HEK293 (cell line): ENCODE data around the gene IFNL2.

Source experiments
- CTCF ChIA-PET: fragments of 350-600 bp; formaldehyde crosslinking; extraction: SDS; loops from one replicate; lab custom pipeline; 2021; ENCODE audit warnings: antibody characterized with exemption; lab: Yijun Ruan, JAX
- POLR2A ChIA-PET: fragments of 300-600 bp; formaldehyde crosslinking; extraction: SDS; loops from one replicate; lab custom pipeline; 2020; ENCODE audit warnings: antibody characterized with exemption, inconsistent platforms; lab: Yijun Ruan, JAX
- H3K27ac ChIP-seq: fragments of 200-500 bp; sonication (Bioruptor generic); 2 replicates; pipeline ENCODE4 v1.5.1; 2014; ENCODE audit warnings: low read depth, low read length, control low read depth, inconsistent platforms; ENCODE audit errors: extremely low read depth
- H3K36me3 ChIP-seq, 2 experiments: fragments of 200-500 bp in 1 of 2; sonication (Bioruptor generic) in 1 of 2; 1 replicate in 1 of 2; 2 replicates in 1 of 2; pipeline ENCODE4 v1.5.1; 2014 to 2017; ENCODE audit warnings: inconsistent platforms in 2 of 2, low read length in 2 of 2; ENCODE audit not compliant: control insufficient read depth in 2 of 2, insufficient read depth in 1 of 2
- H3K4me1 ChIP-seq: fragments of 200-500 bp; sonication (Bioruptor generic); 2 replicates; pipeline ENCODE4 v1.5.1; 2014; ENCODE audit warnings: mild to moderate bottlenecking, low read length, inconsistent platforms; ENCODE audit not compliant: control insufficient read depth, insufficient read depth
- H3K4me3 ChIP-seq: 2 replicates; pipeline ENCODE4 v1.5.1; 2011; ENCODE audit warnings: low read depth, mild to moderate bottlenecking, control low read depth, low read length, moderate library complexity
- H3K9me3 ChIP-seq: fragments of 200-500 bp; sonication (Bioruptor generic); 2 replicates; pipeline ENCODE4 v1.5.1; 2014; ENCODE audit warnings: low read depth, low read length, inconsistent platforms; ENCODE audit not compliant: control insufficient read depth, insufficient read depth
- BCL11A ChIP-seq: fragments of 450-650 bp; formaldehyde crosslinking; IDR thresholded peaks from 2 replicates; pipeline ENCODE4 v1.5.1; 2016; ENCODE audit warnings: low read depth, missing biosample characterization, missing genetic modification characterization
- KLF1 ChIP-seq: fragments of 450-650 bp; formaldehyde crosslinking; IDR thresholded peaks from 2 replicates; pipeline ENCODE4 v1.5.1; 2016; ENCODE audit warnings: missing biosample characterization, missing genetic modification characterization
- MEIS1 ChIP-seq: sonication (generic); formaldehyde crosslinking; IDR thresholded peaks from 2 replicates; pipeline ENCODE4 v1.8.1; 2022; ENCODE audit warnings: missing genetic modification reagents, mild to moderate bottlenecking, borderline replicate concordance
- SP7 ChIP-seq: fragments of 450-650 bp; formaldehyde crosslinking; IDR thresholded peaks from 2 replicates; pipeline ENCODE4 v1.5.1; 2016; ENCODE audit warnings: missing biosample characterization, missing genetic modification characterization
- ZFHX2 ChIP-seq: fragments of 450-650 bp; formaldehyde crosslinking; conservative IDR thresholded peaks from 2 replicates; pipeline ENCODE4 v1.5.1; 2016; ENCODE audit warnings: missing biosample characterization, missing genetic modification characterization
- ZNF202 ChIP-seq: fragments of 450-650 bp; formaldehyde crosslinking; IDR thresholded peaks from 2 replicates; pipeline ENCODE4 v1.5.1; 2016; ENCODE audit warnings: missing biosample characterization, missing genetic modification characterization, borderline replicate concordance
- ZNF214 ChIP-seq: fragments of 450-650 bp; formaldehyde crosslinking; IDR thresholded peaks from 2 replicates; pipeline ENCODE4 v1.5.1; 2017; ENCODE audit warnings: missing biosample characterization, mild to moderate bottlenecking, missing genetic modification characterization, borderline replicate concordance
- ZNF324 ChIP-seq: fragments of 450-650 bp; formaldehyde crosslinking; IDR thresholded peaks from 2 replicates; pipeline ENCODE4 v1.5.1; 2016; ENCODE audit warnings: missing biosample characterization, missing genetic modification characterization
- ZNF514 ChIP-seq: fragments of 450-650 bp; formaldehyde crosslinking; IDR thresholded peaks from 2 replicates; pipeline ENCODE4 v1.5.1; 2016; ENCODE audit warnings: missing biosample characterization, missing genetic modification characterization
- ZNF529 ChIP-seq: fragments of 450-650 bp; formaldehyde crosslinking; IDR thresholded peaks from 2 replicates; pipeline ENCODE4 v1.5.1; 2017; ENCODE audit warnings: missing genetic modification characterization, missing biosample characterization; ENCODE audit not compliant: insufficient replicate concordance
- ZNF530 ChIP-seq: fragments of 450-650 bp; formaldehyde crosslinking; IDR thresholded peaks from 2 replicates; pipeline ENCODE4 v1.5.1; 2016; ENCODE audit warnings: low read depth, missing biosample characterization, missing genetic modification characterization
- ZNF555 ChIP-seq: fragments of 450-650 bp; formaldehyde crosslinking; conservative IDR thresholded peaks from 2 replicates; pipeline ENCODE4 v1.5.1; 2017; ENCODE audit warnings: missing biosample characterization, mild to moderate bottlenecking, missing genetic modification characterization, inconsistent platforms
- ZNF560 ChIP-seq: fragments of 450-650 bp; formaldehyde crosslinking; IDR thresholded peaks from 2 replicates; pipeline ENCODE4 v1.5.1; 2017; ENCODE audit warnings: missing biosample characterization, missing genetic modification characterization, borderline replicate concordance
- ZNF776 ChIP-seq: fragments of 450-650 bp; formaldehyde crosslinking; IDR thresholded peaks from 2 replicates; pipeline ENCODE4 v1.5.0; 2017; ENCODE audit warnings: missing biosample characterization, missing genetic modification characterization, borderline replicate concordance
- ZNF785 ChIP-seq: fragments of 450-650 bp; formaldehyde crosslinking; IDR thresholded peaks from 2 replicates; pipeline ENCODE4 v1.5.1; 2016; ENCODE audit warnings: missing biosample characterization, missing genetic modification characterization
- TF ChIP-seq, protein P1 (sequence below): fragments of 450-650 bp; formaldehyde crosslinking; conservative IDR thresholded peaks from 2 replicates; pipeline ENCODE4 v1.5.1; 2016; ENCODE audit warnings: low read depth, missing biosample characterization, missing genetic modification characterization
- TF ChIP-seq, protein P2 (sequence below): IDR thresholded peaks from 2 replicates; pipeline ENCODE4 v1.6.1; 2011; ENCODE audit warnings: mild to moderate bottlenecking, low read depth, low read length, borderline replicate concordance

The IFNL2 gene

DNA sequence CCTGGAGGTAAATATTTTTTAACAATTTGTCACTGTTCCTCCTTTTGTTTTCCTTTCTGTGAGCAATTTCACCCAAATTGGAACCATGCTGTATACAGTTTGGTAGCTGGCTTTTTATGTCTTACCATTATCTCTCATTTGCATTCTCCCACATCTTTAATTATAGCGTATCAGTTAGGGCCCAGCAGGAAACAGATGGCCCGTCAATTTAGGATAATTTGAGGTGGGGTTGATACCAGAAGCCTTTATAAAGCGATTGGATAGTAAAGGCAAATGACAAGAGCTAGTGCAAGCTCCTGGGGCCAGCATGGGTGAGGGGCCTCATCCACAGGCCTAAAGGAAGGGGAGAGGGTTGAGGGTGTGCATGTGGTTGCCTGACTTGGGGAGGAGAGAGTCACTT is 15.7 kb upstream of the IFNL2 start:
- Histone ChIP-seq H3K27ac (no peak overlapping the region), H3K4me3 (no peak overlapping the region), H3K36me3 (no peaks in the 10 kb centered on the region), H3K9me3 (no peaks in the 10 kb centered on the region), H3K4me1 (peaks cover 2% of the 10 kb centered on the region; the same call in 1 of the 2 replicates)
- TF ChIP-seq ZNF555 (tag by site-specific recombination) (no peak), SP7 (tag by site-specific recombination) (peak; percentile 90), ZNF202 (tag by site-specific recombination) (no peak), BCL11A (0 out of 2 replicates have a peak, but pooled peaks have one; percentile 18)
- ChIA-PET POLR2A (interaction anchor here (1.4 kb wide), 1 partner anchor 8 kb away, joined by 3 read pairs; no protein-coding TSS in a partner anchor), CTCF (interaction anchor here (0.6 to 1.4 kb wide), 6 partner anchors 10 to 142 kb away, joined by 3 to 4 read pairs (median 3); partner anchors contain the start of gene SAMD4B)

DNA sequence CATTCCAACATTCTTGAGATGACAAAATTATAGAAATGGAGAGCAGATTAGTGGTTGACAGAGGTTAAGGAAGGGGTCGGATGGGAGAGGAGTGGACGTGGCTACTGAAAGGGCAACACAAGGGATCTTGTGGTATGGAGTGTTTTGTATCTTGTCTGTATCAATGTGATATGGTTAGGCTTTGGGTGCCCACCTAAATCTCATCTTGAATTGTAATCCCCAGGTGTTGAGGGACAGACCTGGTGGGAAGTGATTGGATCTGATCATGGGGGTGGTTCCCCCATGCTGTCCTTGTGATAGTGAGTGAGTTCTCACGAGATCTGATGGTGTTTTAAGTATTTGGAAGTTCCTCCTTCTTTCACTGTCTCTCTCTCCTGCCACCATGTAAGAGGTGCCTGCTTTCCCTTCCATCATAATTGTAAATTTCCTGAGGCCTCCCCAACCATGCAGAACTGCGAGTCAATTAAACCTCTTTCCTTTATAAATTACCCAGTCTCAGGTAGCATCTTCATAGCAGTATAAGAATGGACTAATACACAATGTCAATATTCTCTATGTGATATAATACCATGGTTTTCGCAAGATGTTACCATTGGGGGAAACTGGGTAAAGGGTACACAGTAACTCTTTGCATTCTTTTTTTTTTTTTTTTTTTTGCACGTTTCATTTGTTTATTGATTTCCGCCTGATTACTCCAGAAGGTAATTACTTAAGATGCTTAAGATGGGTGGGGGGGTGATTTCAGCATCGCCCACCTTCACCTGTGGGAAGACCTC is 14.6 kb upstream of the IFNL2 start:
- TF ChIP-seq ZNF324 (tag by site-specific recombination) (no peak), MEIS1 (CRISPR knock-in tag) (no peak), KLF1 (tag by site-specific recombination) (no peak), ZNF529 (tag by site-specific recombination) (peak; percentile 100)
- TF ChIP-seq, all 188 proteins: peak for 1
- Histone ChIP-seq H3K4me1 (peaks cover 2% of the 10 kb centered on the region; the same call in 1 of the 2 replicates), H3K9me3 (no peaks in the 10 kb centered on the region), H3K27ac (no peak overlapping the region), H3K36me3 (no peaks in the 10 kb centered on the region), H3K4me3 (no peak overlapping the region)
- POLR2A ChIA-PET: no interaction called here
- CTCF ChIA-PET: interaction anchor here (0.7 to 1.5 kb wide), 3 partner anchors 16 to 69 kb away, joined by 3 to 4 read pairs (median 4); no protein-coding TSS in a partner anchor

DNA sequence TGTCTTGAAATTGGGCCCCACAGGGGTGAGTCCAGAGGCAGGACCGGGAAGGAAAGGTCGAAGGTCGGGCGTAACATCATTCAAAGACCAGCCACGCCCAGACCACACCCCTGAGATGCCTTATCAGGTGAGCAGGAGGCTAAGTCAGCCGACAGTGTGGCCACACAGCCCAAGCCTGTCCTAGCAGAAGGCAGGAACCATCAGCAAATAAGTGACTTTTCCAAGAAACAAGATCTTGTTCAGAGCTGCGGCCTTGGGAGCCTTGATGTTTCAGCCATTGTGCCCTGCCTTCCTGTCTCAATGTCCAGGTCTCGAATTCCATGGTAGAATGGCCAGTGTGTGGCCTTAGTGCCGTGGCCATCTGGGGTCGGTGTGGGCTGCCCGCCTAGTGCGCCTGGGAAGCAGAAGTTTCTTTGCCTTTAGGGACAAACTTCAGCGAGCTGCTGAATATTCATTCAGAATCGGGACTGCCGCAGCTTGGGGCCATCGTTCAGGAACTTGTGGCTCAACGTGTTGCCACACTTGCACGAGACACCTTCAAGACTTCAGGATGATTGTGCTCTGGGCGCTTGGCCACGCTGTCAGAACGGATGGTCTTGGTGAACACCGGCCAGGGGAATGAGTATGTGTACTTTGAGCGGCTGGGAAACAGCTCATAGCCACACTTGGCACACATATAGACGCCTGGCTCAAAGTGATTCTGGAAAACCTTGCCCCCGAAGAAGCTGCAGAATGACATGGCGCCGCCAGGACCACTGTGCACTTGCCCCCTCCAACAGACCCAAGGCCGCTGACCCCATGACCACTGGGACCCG is 13.5 kb upstream of the IFNL2 start:
- ChIA-PET CTCF (interaction anchor here (0.6 to 1.5 kb wide), 4 partner anchors 57 to 132 kb away, joined by 3 to 4 read pairs (median 4); partner anchors contain the start of gene SAMD4B), POLR2A (interaction anchor here (0.6 kb wide), 2 partner anchors 45 to 770 kb away, joined by 3 to 4 read pairs; no protein-coding TSS in a partner anchor)
- peaks cover 2% of the 10 kb centered on the region; the same call in 1 of the 2 replicates for H3K4me1 ChIP-seq
- H3K4me3 ChIP-seq: no peak overlapping the region
- no peak overlapping the region for H3K27ac ChIP-seq
- H3K36me3 ChIP-seq: no peaks in the 10 kb centered on the region
- no peaks in the 10 kb centered on the region for H3K9me3 ChIP-seq
- TF ChIP-seq ZNF560 (no peak), ZNF214 (tag by site-specific recombination) (no peak), ZNF514 (tag by site-specific recombination) (no peak), ZNF785 (tag by site-specific recombination) (no peak), ZNF776 (tag by site-specific recombination) (no peak), ZNF530 (tag by site-specific recombination) (no peak), BCL11A (no peak), ZFHX2 (tag by site-specific recombination) (0 out of 2 replicates have a peak, but pooled peaks have one; percentile 5), KLF1 (tag by site-specific recombination) (peak; percentile 43; the same call in 1 of the 2 replicates)
- TF ChIP-seq, protein P1, sequence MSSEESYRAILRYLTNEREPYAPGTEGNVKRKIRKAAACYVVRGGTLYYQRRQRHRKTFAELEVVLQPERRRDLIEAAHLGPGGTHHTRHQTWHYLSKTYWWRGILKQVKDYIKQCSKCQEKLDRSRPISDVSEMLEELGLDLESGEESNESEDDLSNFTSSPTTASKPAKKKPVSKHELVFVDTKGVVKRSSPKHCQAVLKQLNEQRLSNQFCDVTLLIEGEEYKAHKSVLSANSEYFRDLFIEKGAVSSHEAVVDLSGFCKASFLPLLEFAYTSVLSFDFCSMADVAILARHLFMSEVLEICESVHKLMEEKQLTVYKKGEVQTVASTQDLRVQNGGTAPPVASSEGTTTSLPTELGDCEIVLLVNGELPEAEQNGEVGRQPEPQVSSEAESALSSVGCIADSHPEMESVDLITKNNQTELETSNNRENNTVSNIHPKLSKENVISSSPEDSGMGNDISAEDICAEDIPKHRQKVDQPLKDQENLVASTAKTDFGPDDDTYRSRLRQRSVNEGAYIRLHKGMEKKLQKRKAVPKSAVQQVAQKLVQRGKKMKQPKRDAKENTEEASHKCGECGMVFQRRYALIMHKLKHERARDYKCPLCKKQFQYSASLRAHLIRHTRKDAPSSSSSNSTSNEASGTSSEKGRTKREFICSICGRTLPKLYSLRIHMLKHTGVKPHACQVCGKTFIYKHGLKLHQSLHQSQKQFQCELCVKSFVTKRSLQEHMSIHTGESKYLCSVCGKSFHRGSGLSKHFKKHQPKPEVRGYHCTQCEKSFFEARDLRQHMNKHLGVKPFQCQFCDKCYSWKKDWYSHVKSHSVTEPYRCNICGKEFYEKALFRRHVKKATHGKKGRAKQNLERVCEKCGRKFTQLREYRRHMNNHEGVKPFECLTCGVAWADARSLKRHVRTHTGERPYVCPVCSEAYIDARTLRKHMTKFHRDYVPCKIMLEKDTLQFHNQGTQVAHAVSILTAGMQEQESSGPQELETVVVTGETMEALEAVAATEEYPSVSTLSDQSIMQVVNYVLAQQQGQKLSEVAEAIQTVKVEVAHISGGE: no peak
- TF ChIP-seq, protein P2, sequence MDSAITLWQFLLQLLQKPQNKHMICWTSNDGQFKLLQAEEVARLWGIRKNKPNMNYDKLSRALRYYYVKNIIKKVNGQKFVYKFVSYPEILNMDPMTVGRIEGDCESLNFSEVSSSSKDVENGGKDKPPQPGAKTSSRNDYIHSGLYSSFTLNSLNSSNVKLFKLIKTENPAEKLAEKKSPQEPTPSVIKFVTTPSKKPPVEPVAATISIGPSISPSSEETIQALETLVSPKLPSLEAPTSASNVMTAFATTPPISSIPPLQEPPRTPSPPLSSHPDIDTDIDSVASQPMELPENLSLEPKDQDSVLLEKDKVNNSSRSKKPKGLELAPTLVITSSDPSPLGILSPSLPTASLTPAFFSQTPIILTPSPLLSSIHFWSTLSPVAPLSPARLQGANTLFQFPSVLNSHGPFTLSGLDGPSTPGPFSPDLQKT: no peak
